Breast epithelium (tissue), 3 donors: ENCODE measurements around the gene LDLRAD4.

Source experiments
- CTCF ChIP-seq, 3 donors: fragments of 450-650 bp; IDR thresholded peaks; one replicate each; pipeline ENCODE4 v1.5.1; 2016 to 2017; ENCODE audit warnings: antibody characterized with exemption in 3 of 3, mild to moderate bottlenecking in 3 of 3, moderate library complexity in 3 of 3
- POLR2A ChIP-seq: fragments of 450-650 bp; IDR thresholded peaks from one replicate; pipeline ENCODE4 v1.6.1; 2016; ENCODE audit warnings: antibody characterized with exemption, mild to moderate bottlenecking, moderate library complexity
- POLR2AphosphoS5 ChIP-seq, 3 donors: sonication (generic); formaldehyde crosslinking; IDR thresholded peaks; one replicate each; pipeline ENCODE4 v1.6.1; 2017; ENCODE audit warnings: antibody characterized with exemption in 3 of 3

DNA sequence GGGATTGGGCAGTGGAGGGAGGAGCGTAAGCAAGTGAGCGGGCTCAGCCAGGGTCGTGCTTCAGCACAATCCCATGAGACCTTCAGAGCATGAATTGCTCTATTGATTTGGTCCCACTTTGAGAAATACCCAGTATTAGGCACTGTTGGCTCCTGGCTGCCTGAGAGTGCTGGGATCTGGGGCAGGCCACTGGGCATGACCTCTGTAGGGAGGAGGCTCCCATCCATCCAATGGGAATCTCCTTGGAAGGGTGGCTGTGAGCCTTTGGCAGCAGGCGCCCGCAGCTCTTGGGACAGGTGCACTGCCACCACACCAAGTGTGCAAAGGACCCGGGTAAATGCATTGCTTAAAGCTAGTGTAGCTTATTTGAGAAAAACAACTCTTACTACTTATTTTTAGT, 137.5 kb downstream of the LDLRAD4 start:
- no peak for TF ChIP-seq POLR2A
- no peak for TF ChIP-seq CTCF (IDR thresholded peaks at IDR 0.05)
- no peak for TF ChIP-seq POLR2AphosphoS5 (IDR thresholded peaks at IDR 0.05)
